ENCODE measurements around the gene FAM83E. TPM values are rescaled to one million over a fixed set of nuclear protein-coding genes. Genes with fewer than 3 reads are reported as not detected.
"Not testable (repeated sequence)": the region's sequence is repeated elsewhere in the genome, so short reads cannot be mapped to it uniquely, and the experiment has no call there.

The FAM83E gene
- total RNA-seq, 1 donor from 2014 or later, result 1.1 TPM

- peaks cover under 1% of the 10 kb centered on the region for H3K4me1 Mint-ChIP-seq (ENCODE audit: unreplicated experiment)
- H3K4me3 Mint-ChIP-seq (ENCODE audit: unreplicated experiment), result no peak overlapping the region
- no peaks in the 10 kb centered on the region for H3K9me3 Mint-ChIP-seq (ENCODE audit: unreplicated experiment)
- H3K27ac Mint-ChIP-seq (ENCODE audit: unreplicated experiment), result no peak overlapping the region
- H3K36me3 Mint-ChIP-seq (ENCODE audit: unreplicated experiment), result no peaks in the 10 kb centered on the region
- H3K27me3 Mint-ChIP-seq (ENCODE audit: unreplicated experiment), result no peaks in the 10 kb centered on the region
- no peak for TF ChIP-seq CTCF (IDR thresholded peaks at IDR 0.05)
- no peak for DNase-seq (ENCODE audit: extremely low spot score, unreplicated experiment)
Observed at GRCh38 chr19:48578891-48579290, 36.0 kb downstream of the FAM83E start.

- H3K9me3 Mint-ChIP-seq (ENCODE audit: unreplicated experiment); H3K27ac Mint-ChIP-seq (ENCODE audit: unreplicated experiment); DNase-seq (ENCODE audit: extremely low spot score, unreplicated experiment); H3K4me1 Mint-ChIP-seq (ENCODE audit: unreplicated experiment); H3K36me3 Mint-ChIP-seq (ENCODE audit: unreplicated experiment); H3K4me3 Mint-ChIP-seq (ENCODE audit: unreplicated experiment); H3K27me3 Mint-ChIP-seq (ENCODE audit: unreplicated experiment): not testable (repeated sequence)
Observed at GRCh38 chr19:48577908-48578307, 37.0 kb downstream of the FAM83E start.

GRCh38 chr19:48575931-48576622 lies 38.8 kb downstream of the FAM83E start:
- DNase-seq (ENCODE audit: extremely low spot score, unreplicated experiment), result no peak

GRCh38 chr19:48573163-48573505 lies 41.7 kb downstream of the FAM83E start:
- H3K36me3 Mint-ChIP-seq (ENCODE audit: unreplicated experiment), result no peaks in the 10 kb centered on the region
- no peak overlapping the region for H3K27ac Mint-ChIP-seq (ENCODE audit: unreplicated experiment)
- H3K27me3 Mint-ChIP-seq (ENCODE audit: unreplicated experiment), result no peaks in the 10 kb centered on the region

More at GRCh38 chr19:48575931-48576622, 38.8 kb downstream of the FAM83E start:
- H3K36me3 Mint-ChIP-seq (ENCODE audit: unreplicated experiment), result no peaks in the 10 kb centered on the region
- no peaks in the 10 kb centered on the region for H3K9me3 Mint-ChIP-seq (ENCODE audit: unreplicated experiment)
- no peaks in the 10 kb centered on the region for H3K4me1 Mint-ChIP-seq (ENCODE audit: unreplicated experiment)
- H3K27me3 Mint-ChIP-seq (ENCODE audit: unreplicated experiment), result no peaks in the 10 kb centered on the region
- no peak overlapping the region for H3K27ac Mint-ChIP-seq (ENCODE audit: unreplicated experiment)
- TF ChIP-seq CTCF (IDR thresholded peaks at IDR 0.05), result no peak
- H3K4me3 Mint-ChIP-seq (ENCODE audit: unreplicated experiment), result no peak overlapping the region

GRCh38 chr19:48571378-48572162 lies 43.3 kb downstream of the FAM83E start:
- H3K36me3 Mint-ChIP-seq (ENCODE audit: unreplicated experiment), result no peaks in the 10 kb centered on the region
- H3K27ac Mint-ChIP-seq (ENCODE audit: unreplicated experiment), result no peak overlapping the region
- peaks cover 12% of the 10 kb centered on the region for H3K4me1 Mint-ChIP-seq (ENCODE audit: unreplicated experiment)
- H3K27me3 Mint-ChIP-seq (ENCODE audit: unreplicated experiment), result no peaks in the 10 kb centered on the region
- no peak for DNase-seq (ENCODE audit: extremely low spot score, unreplicated experiment)
- H3K9me3 Mint-ChIP-seq (ENCODE audit: unreplicated experiment), result no peaks in the 10 kb centered on the region
- TF ChIP-seq CTCF (IDR thresholded peaks at IDR 0.05), result no peak
- no peak overlapping the region for H3K4me3 Mint-ChIP-seq (ENCODE audit: unreplicated experiment)

More at GRCh38 chr19:48573163-48573505, 41.7 kb downstream of the FAM83E start:
- Mint-ChIP-seq H3K4me1 (ENCODE audit: unreplicated experiment) (peaks cover 8% of the 10 kb centered on the region), H3K9me3 (ENCODE audit: unreplicated experiment) (no peaks in the 10 kb centered on the region), H3K4me3 (ENCODE audit: unreplicated experiment) (no peak overlapping the region)
- no peak for TF ChIP-seq CTCF (IDR thresholded peaks at IDR 0.05)
- no peak for DNase-seq (ENCODE audit: extremely low spot score, unreplicated experiment)
